Activated naive CD4-positive, alpha-beta T cell treated with anti-CD3 and anti-CD28 coated beads, Interleukin-2, amount 50 U/mL, for 24 hours (primary cell): ENCODE results near the gene DYRK1A.

Source experiments
- H3K27ac Mint-ChIP-seq: one replicate; pipeline ENCODE4 v1.8.0; 2021; ENCODE audit warnings: mild to moderate bottlenecking, mixed read lengths
- H3K27me3 Mint-ChIP-seq: one replicate; pipeline ENCODE4 v1.8.0; 2021; ENCODE audit warnings: mixed read lengths
- H3K36me3 Mint-ChIP-seq: one replicate; pipeline ENCODE4 v1.8.0; 2021; ENCODE audit warnings: mixed read lengths
- H3K4me1 Mint-ChIP-seq: one replicate; pipeline ENCODE4 v1.8.0; 2021; ENCODE audit warnings: mixed read lengths
- H3K4me3 Mint-ChIP-seq: one replicate; pipeline ENCODE4 v1.8.0; 2021; ENCODE audit warnings: mild to moderate bottlenecking, mixed read lengths
- H3K9me3 Mint-ChIP-seq: one replicate; pipeline ENCODE4 v1.8.0; 2021; ENCODE audit warnings: mixed read lengths

Gene DYRK1A

DNA sequence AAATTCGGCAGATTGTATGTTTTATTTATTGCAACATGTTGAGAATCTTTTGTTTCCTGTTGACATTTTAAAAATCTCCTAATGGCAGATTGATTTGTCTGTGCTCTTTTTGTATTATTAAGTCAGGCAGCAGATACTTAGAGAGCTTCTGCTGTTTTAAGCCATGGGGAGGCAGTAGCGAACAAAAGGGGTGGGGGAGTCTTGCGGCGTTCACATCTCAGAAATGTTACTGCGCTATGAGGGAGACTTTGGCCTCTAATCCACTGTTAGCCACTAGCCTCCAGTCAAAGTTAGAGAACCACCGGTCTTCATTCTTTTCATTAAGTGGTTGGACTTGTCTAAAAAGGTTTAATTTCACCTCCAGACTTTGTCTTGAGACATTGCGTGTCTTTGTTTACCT lies 93.6 kb downstream of the DYRK1A start:
- no peaks in the 10 kb centered on the region for H3K27me3 Mint-ChIP-seq
- H3K9me3 Mint-ChIP-seq, result no peaks in the 10 kb centered on the region
- H3K4me1 Mint-ChIP-seq, result peaks cover 95% of the 10 kb centered on the region
- H3K36me3 Mint-ChIP-seq, result peaks cover 4% of the 10 kb centered on the region
- H3K4me3 Mint-ChIP-seq, result no peak overlapping the region
- H3K27ac Mint-ChIP-seq, result no peak overlapping the region

DNA sequence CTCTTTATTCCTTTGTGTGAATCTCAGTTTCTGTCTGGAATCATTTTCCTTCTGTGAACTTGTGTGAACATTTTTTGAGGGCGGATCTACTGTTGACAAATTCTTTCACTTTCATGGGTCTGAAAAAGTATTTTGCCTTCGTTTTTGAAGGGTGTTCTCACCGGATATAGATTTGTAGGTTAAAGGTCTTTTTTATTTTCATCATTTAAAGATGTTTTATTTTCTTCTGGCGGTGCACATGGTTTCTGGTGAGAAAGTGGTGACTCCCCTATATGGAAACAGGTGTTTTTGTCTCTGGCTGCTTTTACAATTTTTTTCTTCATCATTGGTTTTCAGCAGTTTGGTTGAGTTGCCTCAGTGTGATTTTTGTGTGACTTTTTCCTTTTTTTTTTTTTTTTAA lies 94.9 kb downstream of the DYRK1A start:
- no peaks in the 10 kb centered on the region for H3K9me3 Mint-ChIP-seq
- H3K27ac Mint-ChIP-seq, result peak overlapping the region; percentile 66
- H3K36me3 Mint-ChIP-seq, result peaks cover 2% of the 10 kb centered on the region
- H3K27me3 Mint-ChIP-seq, result no peaks in the 10 kb centered on the region
- peaks cover 95% of the 10 kb centered on the region for H3K4me1 Mint-ChIP-seq
- H3K4me3 Mint-ChIP-seq, result peak overlapping the region; percentile 54

DNA sequence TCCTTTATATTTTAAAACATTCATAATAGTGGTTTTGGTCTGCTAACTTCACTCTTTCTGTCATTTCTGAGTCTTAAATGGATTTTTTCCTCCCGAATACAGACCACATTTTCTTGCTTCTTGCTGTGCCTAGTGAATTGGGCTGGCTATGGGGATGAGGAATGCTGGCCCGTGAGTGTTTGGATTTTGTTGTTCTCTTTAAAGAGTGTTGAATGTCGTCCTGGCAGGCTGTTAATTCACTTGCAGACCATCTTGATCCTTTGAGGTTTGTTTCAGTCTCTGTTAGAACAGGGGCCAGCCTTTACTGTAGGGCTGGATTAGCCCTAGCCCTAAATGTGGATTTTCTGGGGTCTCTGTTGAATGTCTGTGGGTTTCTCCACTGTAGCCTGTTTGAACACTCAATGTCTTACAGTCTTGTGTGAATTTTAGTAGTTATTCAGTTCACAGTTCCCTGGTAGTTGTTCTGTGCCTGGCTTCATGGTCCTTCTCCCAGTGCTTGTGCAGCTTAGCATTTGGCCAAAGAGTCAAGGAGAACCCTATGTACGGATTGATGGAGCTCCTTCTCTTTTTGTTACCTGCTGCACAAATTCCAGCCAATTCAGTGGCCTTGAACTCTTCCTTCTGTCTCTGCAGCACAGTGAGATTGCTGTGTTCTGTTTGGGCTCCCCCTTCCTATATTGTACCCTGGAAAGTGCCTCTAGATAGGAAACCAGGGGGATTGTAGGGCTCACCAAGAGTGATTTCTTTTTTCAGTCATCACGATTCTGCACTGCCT lies 95.7 kb downstream of the DYRK1A start:
- H3K4me1 Mint-ChIP-seq, result peaks cover 96% of the 10 kb centered on the region
- peak overlapping the region; percentile 88 for H3K27ac Mint-ChIP-seq
- peaks cover 2% of the 10 kb centered on the region for H3K36me3 Mint-ChIP-seq
- H3K4me3 Mint-ChIP-seq, result peak overlapping the region; percentile 54
- no peaks in the 10 kb centered on the region for H3K27me3 Mint-ChIP-seq
- no peaks in the 10 kb centered on the region for H3K9me3 Mint-ChIP-seq

GRCh38 chr21:37463083-37463801 lies 96.7 kb downstream of the DYRK1A start:
- Mint-ChIP-seq H3K27ac (peak overlapping the region; percentile 88), H3K4me1 (peaks cover 95% of the 10 kb centered on the region), H3K4me3 (peak overlapping the region; percentile 59), H3K9me3 (no peaks in the 10 kb centered on the region), H3K36me3 (peaks cover 4% of the 10 kb centered on the region), H3K27me3 (no peaks in the 10 kb centered on the region)

DNA sequence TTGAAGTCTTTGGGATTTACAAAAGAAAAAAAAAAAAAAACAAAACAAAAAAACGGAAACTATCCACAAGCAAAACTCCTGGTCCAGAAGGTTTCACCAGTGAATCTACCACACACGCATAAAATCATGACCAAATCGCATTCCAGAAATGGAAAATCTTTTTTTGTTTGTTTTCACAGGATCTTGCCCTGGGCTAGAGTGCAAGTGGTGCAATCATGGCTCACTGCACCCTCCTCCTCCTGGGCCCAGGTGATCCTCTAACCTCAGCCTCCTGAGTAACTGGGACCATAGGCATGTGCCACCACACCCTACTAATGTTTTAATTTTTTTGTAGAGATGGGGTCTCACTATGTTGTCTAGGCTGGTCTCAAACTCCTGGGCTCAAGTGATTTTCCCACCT lies 100.5 kb downstream of the DYRK1A start:
- Mint-ChIP-seq H3K27ac (peak overlapping the region; percentile 80), H3K9me3 (no peaks in the 10 kb centered on the region), H3K36me3 (peaks cover 16% of the 10 kb centered on the region), H3K4me3 (no peak overlapping the region), H3K27me3 (no peaks in the 10 kb centered on the region), H3K4me1 (peaks cover 98% of the 10 kb centered on the region)

DNA sequence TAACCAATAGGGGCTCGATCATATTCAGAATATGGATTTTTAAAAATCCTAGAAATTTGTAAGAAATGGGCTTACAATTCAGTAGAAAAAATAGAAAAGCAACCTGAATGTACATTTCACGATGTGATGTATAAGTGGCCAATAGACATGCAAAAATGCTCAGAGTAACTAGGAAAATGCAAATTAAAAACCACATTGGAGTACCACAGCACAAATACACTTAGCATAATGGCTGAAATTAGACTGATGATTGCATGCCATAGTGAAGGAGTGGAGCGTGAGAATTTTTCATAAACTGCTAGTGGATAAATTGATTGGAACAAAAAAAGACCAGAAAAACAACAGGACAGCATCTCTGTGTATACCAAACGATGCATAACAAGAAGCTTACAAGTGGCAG lies 102.3 kb downstream of the DYRK1A start:
- Mint-ChIP-seq H3K36me3 (peaks cover 18% of the 10 kb centered on the region), H3K27me3 (no peaks in the 10 kb centered on the region), H3K4me1 (peaks cover 92% of the 10 kb centered on the region), H3K27ac (peak overlapping the region; percentile 32), H3K9me3 (no peaks in the 10 kb centered on the region), H3K4me3 (no peak overlapping the region)

- H3K4me1 Mint-ChIP-seq, result peaks cover 89% of the 10 kb centered on the region
- H3K4me3 Mint-ChIP-seq, result no peak overlapping the region
- peaks cover 18% of the 10 kb centered on the region for H3K36me3 Mint-ChIP-seq
- no peaks in the 10 kb centered on the region for H3K27me3 Mint-ChIP-seq
- H3K27ac Mint-ChIP-seq, result peak overlapping the region; percentile 86
- H3K9me3 Mint-ChIP-seq, result no peaks in the 10 kb centered on the region
These were observed 102.9 kb downstream of the DYRK1A start for GRCh38 chr21:37469441-37469840.

DNA sequence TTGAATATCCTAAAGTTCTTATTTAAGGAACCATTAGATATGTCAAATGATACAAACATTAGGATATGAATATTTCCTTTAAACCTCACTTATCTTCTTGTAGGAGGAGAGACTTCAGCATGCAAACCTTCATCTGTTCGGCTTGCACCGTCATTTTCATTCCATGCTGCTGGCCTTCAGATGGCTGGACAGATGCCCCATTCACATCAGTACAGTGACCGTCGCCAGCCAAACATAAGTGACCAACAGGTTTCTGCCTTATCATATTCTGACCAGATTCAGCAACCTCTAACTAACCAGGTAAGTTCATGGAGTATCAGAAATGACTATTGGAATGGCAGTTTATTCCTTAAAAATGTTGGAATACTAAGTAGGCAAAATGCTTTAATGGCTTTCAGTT lies 106.0 kb downstream of the DYRK1A start:
- Mint-ChIP-seq H3K9me3 (no peaks in the 10 kb centered on the region), H3K4me3 (no peak overlapping the region), H3K27me3 (no peaks in the 10 kb centered on the region), H3K4me1 (peaks cover 89% of the 10 kb centered on the region), H3K27ac (no peak overlapping the region), H3K36me3 (peaks cover 18% of the 10 kb centered on the region)

GRCh38 chr21:37473491-37473890 lies 106.9 kb downstream of the DYRK1A start:
- H3K27me3 Mint-ChIP-seq, result no peaks in the 10 kb centered on the region
- peaks cover 88% of the 10 kb centered on the region for H3K4me1 Mint-ChIP-seq
- no peak overlapping the region for H3K4me3 Mint-ChIP-seq
- no peak overlapping the region for H3K27ac Mint-ChIP-seq
- H3K36me3 Mint-ChIP-seq, result peaks cover 16% of the 10 kb centered on the region
- no peaks in the 10 kb centered on the region for H3K9me3 Mint-ChIP-seq

- H3K4me1 Mint-ChIP-seq, result peaks cover 82% of the 10 kb centered on the region
- peak overlapping the region; percentile 61 for H3K27ac Mint-ChIP-seq
- H3K36me3 Mint-ChIP-seq, result peaks cover 11% of the 10 kb centered on the region
- H3K9me3 Mint-ChIP-seq, result no peaks in the 10 kb centered on the region
- no peak overlapping the region for H3K4me3 Mint-ChIP-seq
- H3K27me3 Mint-ChIP-seq, result no peaks in the 10 kb centered on the region
These were observed 107.8 kb downstream of the DYRK1A start for GRCh38 chr21:37474342-37474741.

DNA sequence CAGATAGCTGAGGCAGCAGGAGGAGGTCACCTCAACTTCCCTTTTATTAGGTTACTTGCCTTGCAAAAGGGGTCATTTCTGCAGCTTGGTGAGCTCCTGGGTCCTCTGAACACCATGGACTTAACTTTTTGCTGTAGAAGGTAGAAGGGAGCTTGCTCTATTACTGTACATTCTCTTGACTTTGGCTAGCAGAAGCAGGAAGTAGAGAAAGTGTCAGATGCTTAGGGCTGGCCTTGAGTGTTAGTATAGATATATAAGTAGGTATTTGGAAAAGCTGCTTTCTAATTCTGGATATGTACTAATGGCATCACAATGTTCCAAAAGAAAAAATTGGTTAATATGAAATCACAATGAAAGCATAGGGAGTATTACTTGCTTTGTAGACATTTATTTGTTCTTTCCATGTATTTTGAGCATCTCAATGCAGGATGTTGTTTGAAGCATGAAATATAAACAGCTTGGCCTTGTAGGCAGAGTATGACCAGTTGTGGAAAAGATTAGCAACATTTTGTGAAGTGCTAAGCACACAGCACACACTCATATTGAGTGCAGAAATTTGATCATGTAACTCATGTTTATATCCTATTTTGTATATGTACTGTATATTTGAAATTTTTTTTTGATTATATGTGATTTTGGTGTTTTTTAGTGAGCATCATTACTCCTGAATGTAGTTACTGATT lies 108.8 kb downstream of the DYRK1A start:
- Mint-ChIP-seq H3K36me3 (peaks cover 10% of the 10 kb centered on the region), H3K4me1 (peaks cover 72% of the 10 kb centered on the region), H3K9me3 (no peaks in the 10 kb centered on the region), H3K27me3 (no peaks in the 10 kb centered on the region), H3K4me3 (no peak overlapping the region), H3K27ac (peak overlapping the region; percentile 66)

DNA sequence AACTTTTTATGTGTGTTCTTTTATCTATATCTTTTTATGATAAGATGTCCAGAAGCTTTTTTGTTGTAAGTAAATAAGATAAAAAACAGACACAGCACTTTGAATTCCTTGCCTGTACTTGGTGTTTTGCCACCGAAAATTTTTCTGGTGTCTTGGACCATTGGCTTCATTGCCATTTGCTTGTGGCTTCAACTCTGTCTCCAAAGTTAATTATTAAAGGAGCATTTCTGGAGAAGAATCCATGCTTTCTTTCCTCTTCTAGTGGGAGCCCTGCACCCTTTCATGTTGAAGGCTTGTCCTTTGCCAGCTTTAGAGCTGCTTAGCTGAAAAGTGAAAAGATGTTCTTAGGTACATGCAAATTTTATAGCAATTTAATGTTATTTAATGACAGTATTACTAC lies 112.2 kb downstream of the DYRK1A start:
- no peaks in the 10 kb centered on the region for H3K9me3 Mint-ChIP-seq
- H3K4me3 Mint-ChIP-seq, result no peak overlapping the region
- no peak overlapping the region for H3K27ac Mint-ChIP-seq
- peaks cover 43% of the 10 kb centered on the region for H3K4me1 Mint-ChIP-seq
- H3K27me3 Mint-ChIP-seq, result no peaks in the 10 kb centered on the region
- peaks cover 10% of the 10 kb centered on the region for H3K36me3 Mint-ChIP-seq

GRCh38 chr21:37483776-37484175 lies 117.2 kb downstream of the DYRK1A start:
- Mint-ChIP-seq H3K4me3 (no peak overlapping the region), H3K36me3 (peaks cover 20% of the 10 kb centered on the region), H3K4me1 (peaks cover 14% of the 10 kb centered on the region), H3K9me3 (no peaks in the 10 kb centered on the region), H3K27me3 (no peaks in the 10 kb centered on the region), H3K27ac (no peak overlapping the region)

GRCh38 chr21:37484535-37485474 lies 118.2 kb downstream of the DYRK1A start:
- Mint-ChIP-seq H3K27ac (peak overlapping the region; percentile 85), H3K4me1 (peaks cover 22% of the 10 kb centered on the region), H3K4me3 (no peak overlapping the region), H3K9me3 (no peaks in the 10 kb centered on the region), H3K27me3 (no peaks in the 10 kb centered on the region), H3K36me3 (peaks cover 20% of the 10 kb centered on the region)

DNA sequence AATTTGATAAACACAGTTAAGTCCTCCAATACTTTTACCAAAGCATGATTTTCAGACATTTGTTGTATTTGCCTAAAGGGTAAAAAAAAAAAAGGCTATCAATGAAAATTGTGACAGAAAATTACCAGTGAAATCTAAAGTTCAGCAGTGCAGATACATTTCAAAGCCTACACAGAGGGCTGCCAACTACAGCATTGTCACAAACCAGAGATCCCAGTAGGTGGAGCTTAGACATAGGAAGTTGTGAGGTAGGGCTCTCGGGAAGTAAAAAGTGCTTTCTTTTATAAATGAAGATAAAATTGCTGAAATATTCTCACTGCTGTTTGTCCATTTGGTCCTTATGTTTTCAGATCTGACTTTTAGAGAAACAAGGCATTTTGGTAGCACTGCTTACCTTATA lies 123.0 kb downstream of the DYRK1A start:
- H3K4me1 Mint-ChIP-seq, result peaks cover 35% of the 10 kb centered on the region
- H3K4me3 Mint-ChIP-seq, result no peak overlapping the region
- peaks cover 26% of the 10 kb centered on the region for H3K36me3 Mint-ChIP-seq
- no peak overlapping the region for H3K27ac Mint-ChIP-seq
- no peaks in the 10 kb centered on the region for H3K27me3 Mint-ChIP-seq
- H3K9me3 Mint-ChIP-seq, result no peaks in the 10 kb centered on the region
